ENCODE results near the gene SETX. TPM values are rescaled to one million over a fixed set of nuclear protein-coding genes. Genes with fewer than 3 reads are reported as not detected.

SETX gene
- total and polyA plus RNA-seq, 10 of the 15 experiments (the other 5 are each of a cell fraction or from before 2014, with no cell fraction given) = 15.8 to 75.7 (median 37.0) TPM

DNA sequence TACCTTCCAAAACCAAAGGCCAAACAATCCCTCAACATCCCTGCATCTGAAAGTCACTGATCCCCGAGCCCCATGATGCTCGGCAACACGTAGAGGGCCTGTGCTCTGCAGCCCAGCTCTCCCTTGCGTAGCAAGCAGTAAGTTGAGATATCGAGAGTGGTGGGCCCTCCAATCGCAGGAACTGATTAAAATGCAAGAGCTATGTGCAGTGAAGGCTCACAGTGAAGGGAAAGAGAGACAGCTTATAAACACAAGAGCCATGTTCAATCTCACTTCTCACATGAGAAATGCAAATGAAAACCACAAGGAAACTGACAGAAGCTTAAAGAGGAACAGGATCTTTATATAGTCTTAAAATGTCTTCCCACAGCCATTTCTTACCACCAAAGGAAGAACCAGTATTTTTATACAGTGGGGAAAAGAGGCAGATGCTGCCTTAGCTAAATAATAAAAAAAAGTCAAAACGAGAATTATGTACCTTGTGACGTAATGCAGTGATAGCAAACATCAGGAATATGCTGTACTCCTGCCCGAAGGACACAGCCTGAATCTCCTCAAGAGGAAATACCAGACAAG, 27.3 kb upstream of the SETX start (continued):
- TF ChIP-seq, protein P1, sequence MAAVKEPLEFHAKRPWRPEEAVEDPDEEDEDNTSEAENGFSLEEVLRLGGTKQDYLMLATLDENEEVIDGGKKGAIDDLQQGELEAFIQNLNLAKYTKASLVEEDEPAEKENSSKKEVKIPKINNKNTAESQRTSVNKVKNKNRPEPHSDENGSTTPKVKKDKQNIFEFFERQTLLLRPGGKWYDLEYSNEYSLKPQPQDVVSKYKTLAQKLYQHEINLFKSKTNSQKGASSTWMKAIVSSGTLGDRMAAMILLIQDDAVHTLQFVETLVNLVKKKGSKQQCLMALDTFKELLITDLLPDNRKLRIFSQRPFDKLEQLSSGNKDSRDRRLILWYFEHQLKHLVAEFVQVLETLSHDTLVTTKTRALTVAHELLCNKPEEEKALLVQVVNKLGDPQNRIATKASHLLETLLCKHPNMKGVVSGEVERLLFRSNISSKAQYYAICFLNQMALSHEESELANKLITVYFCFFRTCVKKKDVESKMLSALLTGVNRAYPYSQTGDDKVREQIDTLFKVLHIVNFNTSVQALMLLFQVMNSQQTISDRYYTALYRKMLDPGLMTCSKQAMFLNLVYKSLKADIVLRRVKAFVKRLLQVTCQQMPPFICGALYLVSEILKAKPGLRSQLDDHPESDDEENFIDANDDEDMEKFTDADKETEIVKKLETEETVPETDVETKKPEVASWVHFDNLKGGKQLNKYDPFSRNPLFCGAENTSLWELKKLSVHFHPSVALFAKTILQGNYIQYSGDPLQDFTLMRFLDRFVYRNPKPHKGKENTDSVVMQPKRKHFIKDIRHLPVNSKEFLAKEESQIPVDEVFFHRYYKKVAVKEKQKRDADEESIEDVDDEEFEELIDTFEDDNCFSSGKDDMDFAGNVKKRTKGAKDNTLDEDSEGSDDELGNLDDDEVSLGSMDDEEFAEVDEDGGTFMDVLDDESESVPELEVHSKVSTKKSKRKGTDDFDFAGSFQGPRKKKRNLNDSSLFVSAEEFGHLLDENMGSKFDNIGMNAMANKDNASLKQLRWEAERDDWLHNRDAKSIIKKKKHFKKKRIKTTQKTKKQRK (IDR thresholded peaks at IDR 0.05; ENCODE audit: low read depth, low read length) = no peak
- TF ChIP-seq RFX5 (IDR thresholded peaks at IDR 0.05; ENCODE audit: low read depth, low read length) (peak; percentile 57; the same call in 1 of the 2 replicates), EP300 (IDR thresholded peaks at IDR 0.05; ENCODE audit: borderline replicate concordance in 1 of 2, control insufficient read depth in 1 of 2, low read depth in 2 of 2, low read length in 2 of 2) (peak; percentile 83 to 86), NFYB (IDR thresholded peaks at IDR 0.05; ENCODE audit: insufficient read depth, low read depth, low read length) (0 out of 2 replicates have a peak, but pooled peaks have one; percentile 27), CBX3 (IDR thresholded peaks at IDR 0.05; ENCODE audit: borderline replicate concordance, low read depth) (no peak), ZNF384 (IDR thresholded peaks at IDR 0.05; ENCODE audit: borderline replicate concordance, low read depth, low read length) (no peak), CHD2 (IDR thresholded peaks at IDR 0.05; ENCODE audit: borderline replicate concordance, low read depth, low read length) (peak; percentile 54; the same call in 1 of the 2 replicates), EED (IDR thresholded peaks at IDR 0.05; ENCODE audit: low read depth) (peak; percentile 39; the same call in 1 of the 2 replicates), NBN (IDR thresholded peaks at IDR 0.05) (0 out of 2 replicates have a peak, but pooled peaks have one; percentile 57), STAT3 (IDR thresholded peaks at IDR 0.05; ENCODE audit: low read depth, low read length) (peak; percentile 91), ZSCAN29 (IDR thresholded peaks at IDR 0.05) (no peak), SIN3A (IDR thresholded peaks at IDR 0.05; ENCODE audit: low read depth, low read length) (no peak), POLR2AphosphoS5 (IDR thresholded peaks at IDR 0.05; ENCODE audit: low read length) (peak; percentile 52; the same call in 1 of the 2 replicates), PAX5 (IDR thresholded peaks at IDR 0.05; ENCODE audit: borderline replicate concordance, low read depth, low read length) (no peak)
- TF ChIP-seq, protein P2, sequence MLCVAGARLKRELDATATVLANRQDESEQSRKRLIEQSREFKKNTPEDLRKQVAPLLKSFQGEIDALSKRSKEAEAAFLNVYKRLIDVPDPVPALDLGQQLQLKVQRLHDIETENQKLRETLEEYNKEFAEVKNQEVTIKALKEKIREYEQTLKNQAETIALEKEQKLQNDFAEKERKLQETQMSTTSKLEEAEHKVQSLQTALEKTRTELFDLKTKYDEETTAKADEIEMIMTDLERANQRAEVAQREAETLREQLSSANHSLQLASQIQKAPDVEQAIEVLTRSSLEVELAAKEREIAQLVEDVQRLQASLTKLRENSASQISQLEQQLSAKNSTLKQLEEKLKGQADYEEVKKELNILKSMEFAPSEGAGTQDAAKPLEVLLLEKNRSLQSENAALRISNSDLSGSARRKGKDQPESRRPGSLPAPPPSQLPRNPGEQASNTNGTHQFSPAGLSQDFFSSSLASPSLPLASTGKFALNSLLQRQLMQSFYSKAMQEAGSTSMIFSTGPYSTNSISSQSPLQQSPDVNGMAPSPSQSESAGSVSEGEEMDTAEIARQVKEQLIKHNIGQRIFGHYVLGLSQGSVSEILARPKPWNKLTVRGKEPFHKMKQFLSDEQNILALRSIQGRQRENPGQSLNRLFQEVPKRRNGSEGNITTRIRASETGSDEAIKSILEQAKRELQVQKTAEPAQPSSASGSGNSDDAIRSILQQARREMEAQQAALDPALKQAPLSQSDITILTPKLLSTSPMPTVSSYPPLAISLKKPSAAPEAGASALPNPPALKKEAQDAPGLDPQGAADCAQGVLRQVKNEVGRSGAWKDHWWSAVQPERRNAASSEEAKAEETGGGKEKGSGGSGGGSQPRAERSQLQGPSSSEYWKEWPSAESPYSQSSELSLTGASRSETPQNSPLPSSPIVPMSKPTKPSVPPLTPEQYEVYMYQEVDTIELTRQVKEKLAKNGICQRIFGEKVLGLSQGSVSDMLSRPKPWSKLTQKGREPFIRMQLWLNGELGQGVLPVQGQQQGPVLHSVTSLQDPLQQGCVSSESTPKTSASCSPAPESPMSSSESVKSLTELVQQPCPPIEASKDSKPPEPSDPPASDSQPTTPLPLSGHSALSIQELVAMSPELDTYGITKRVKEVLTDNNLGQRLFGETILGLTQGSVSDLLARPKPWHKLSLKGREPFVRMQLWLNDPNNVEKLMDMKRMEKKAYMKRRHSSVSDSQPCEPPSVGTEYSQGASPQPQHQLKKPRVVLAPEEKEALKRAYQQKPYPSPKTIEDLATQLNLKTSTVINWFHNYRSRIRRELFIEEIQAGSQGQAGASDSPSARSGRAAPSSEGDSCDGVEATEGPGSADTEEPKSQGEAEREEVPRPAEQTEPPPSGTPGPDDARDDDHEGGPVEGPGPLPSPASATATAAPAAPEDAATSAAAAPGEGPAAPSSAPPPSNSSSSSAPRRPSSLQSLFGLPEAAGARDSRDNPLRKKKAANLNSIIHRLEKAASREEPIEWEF (IDR thresholded peaks at IDR 0.05; ENCODE audit: insufficient replicate concordance, low read depth, low read length) = peak; percentile 65
- TF ChIP-seq, protein P3, sequence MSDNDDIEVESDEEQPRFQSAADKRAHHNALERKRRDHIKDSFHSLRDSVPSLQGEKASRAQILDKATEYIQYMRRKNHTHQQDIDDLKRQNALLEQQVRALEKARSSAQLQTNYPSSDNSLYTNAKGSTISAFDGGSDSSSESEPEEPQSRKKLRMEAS (IDR thresholded peaks at IDR 0.05; ENCODE audit: low read depth, low read length) = 0 out of 2 replicates have a peak, but pooled peaks have one; percentile 63
- TF ChIP-seq, protein P4, sequence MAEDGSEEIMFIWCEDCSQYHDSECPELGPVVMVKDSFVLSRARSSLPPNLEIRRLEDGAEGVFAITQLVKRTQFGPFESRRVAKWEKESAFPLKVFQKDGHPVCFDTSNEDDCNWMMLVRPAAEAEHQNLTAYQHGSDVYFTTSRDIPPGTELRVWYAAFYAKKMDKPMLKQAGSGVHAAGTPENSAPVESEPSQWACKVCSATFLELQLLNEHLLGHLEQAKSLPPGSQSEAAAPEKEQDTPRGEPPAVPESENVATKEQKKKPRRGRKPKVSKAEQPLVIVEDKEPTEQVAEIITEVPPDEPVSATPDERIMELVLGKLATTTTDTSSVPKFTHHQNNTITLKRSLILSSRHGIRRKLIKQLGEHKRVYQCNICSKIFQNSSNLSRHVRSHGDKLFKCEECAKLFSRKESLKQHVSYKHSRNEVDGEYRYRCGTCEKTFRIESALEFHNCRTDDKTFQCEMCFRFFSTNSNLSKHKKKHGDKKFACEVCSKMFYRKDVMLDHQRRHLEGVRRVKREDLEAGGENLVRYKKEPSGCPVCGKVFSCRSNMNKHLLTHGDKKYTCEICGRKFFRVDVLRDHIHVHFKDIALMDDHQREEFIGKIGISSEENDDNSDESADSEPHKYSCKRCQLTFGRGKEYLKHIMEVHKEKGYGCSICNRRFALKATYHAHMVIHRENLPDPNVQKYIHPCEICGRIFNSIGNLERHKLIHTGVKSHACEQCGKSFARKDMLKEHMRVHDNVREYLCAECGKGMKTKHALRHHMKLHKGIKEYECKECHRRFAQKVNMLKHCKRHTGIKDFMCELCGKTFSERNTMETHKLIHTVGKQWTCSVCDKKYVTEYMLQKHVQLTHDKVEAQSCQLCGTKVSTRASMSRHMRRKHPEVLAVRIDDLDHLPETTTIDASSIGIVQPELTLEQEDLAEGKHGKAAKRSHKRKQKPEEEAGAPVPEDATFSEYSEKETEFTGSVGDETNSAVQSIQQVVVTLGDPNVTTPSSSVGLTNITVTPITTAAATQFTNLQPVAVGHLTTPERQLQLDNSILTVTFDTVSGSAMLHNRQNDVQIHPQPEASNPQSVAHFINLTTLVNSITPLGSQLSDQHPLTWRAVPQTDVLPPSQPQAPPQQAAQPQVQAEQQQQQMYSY (CRISPR knock-in tag; IDR thresholded peaks at IDR 0.05) = no peak

All from GM12878 (cell line).